Retinal pigment epithelial cell (primary cell): ENCODE measurements around the gene DCC.

Source experiments
- DNase-seq: peaks from one replicate; pipeline ENCODE4 v3.0.0-alpha.2; 2010; ENCODE audit warnings: low read depth
- H3K4me3 ChIP-seq: 2 replicates; pipeline ENCODE4 v1.5.1; 2011; ENCODE audit warnings: mild to moderate bottlenecking, low read length, control low read depth, moderate library complexity
- CTCF ChIP-seq: conservative IDR thresholded peaks from 2 replicates; pipeline ENCODE4 v1.5.1; 2011; ENCODE audit warnings: low read depth, low read length, control low read depth, inconsistent platforms

The DCC gene

GRCh38 chr18:53402670-53403069 lies 1062.7 kb downstream of the DCC start:
- no peak for TF ChIP-seq CTCF
- DNase-seq, result no peak
- H3K4me3 ChIP-seq, result no peak overlapping the region

- no peak for TF ChIP-seq CTCF
- no peak for DNase-seq
- no peak overlapping the region for H3K4me3 ChIP-seq
Observed at GRCh38 chr18:53408271-53408670, 1068.3 kb downstream of the DCC start.

- no peak overlapping the region for H3K4me3 ChIP-seq
- no peak for TF ChIP-seq CTCF
- no peak for DNase-seq
Observed at GRCh38 chr18:53411511-53411910, 1071.5 kb downstream of the DCC start.

GRCh38 chr18:53417003-53417402 lies 1077.0 kb downstream of the DCC start:
- no peak for DNase-seq
- H3K4me3 ChIP-seq, result no peak overlapping the region
- no peak for TF ChIP-seq CTCF

GRCh38 chr18:53421869-53422268 lies 1081.9 kb downstream of the DCC start:
- no peak for DNase-seq
- no peak for TF ChIP-seq CTCF
- no peak overlapping the region for H3K4me3 ChIP-seq

- DNase-seq, result no peak
- no peak overlapping the region for H3K4me3 ChIP-seq
- no peak for TF ChIP-seq CTCF
Observed at GRCh38 chr18:53422896-53423295, 1082.9 kb downstream of the DCC start.

GRCh38 chr18:53426666-53427184 lies 1086.7 kb downstream of the DCC start:
- no peak for TF ChIP-seq CTCF
- no peak for DNase-seq
- no peak overlapping the region for H3K4me3 ChIP-seq
